HFF-Myc (cell line): ENCODE results near the gene SYTL3.

Experiments
- DNase-seq: peaks from one replicate; pipeline ENCODE4 v3.0.0-alpha.2; 2011; ENCODE audit warnings: low read depth; ENCODE audit errors: extremely low read depth
- H3K4me3 ChIP-seq: replicated peaks from 2 replicates; pipeline ENCODE4 v1.5.1; 2011; ENCODE audit warnings: low read depth, mild to moderate bottlenecking, control low read depth, low read length
- CTCF ChIP-seq: IDR thresholded peaks from 2 replicates; pipeline ENCODE4 v1.5.1; 2012; ENCODE audit warnings: mild to moderate bottlenecking, low read depth, low read length, control low read depth; ENCODE audit errors: missing control alignments

The SYTL3 gene

GRCh38 chr6:158680481-158680880 lies 30.6 kb downstream of the SYTL3 start:
- no peak overlapping the region for H3K4me3 ChIP-seq
- no peak for DNase-seq
- TF ChIP-seq CTCF = no peak

- DNase-seq = no peak
Measured at GRCh38 chr6:158684311-158684710, 34.5 kb downstream of the SYTL3 start.

GRCh38 chr6:158684745-158685324 lies 35.0 kb downstream of the SYTL3 start:
- H3K4me3 ChIP-seq = no peak overlapping the region
- no peak for DNase-seq
- no peak for TF ChIP-seq CTCF

More at GRCh38 chr6:158684311-158684710, 34.5 kb downstream of the SYTL3 start:
- no peak for TF ChIP-seq CTCF
- no peak overlapping the region for H3K4me3 ChIP-seq

GRCh38 chr6:158686311-158686710 lies 36.5 kb downstream of the SYTL3 start:
- H3K4me3 ChIP-seq = no peak overlapping the region
- no peak for DNase-seq
- no peak for TF ChIP-seq CTCF

- no peak overlapping the region for H3K4me3 ChIP-seq
- TF ChIP-seq CTCF = no peak
- DNase-seq = no peak
Measured at GRCh38 chr6:158686791-158687381, 37.0 kb downstream of the SYTL3 start.

- H3K4me3 ChIP-seq = no peak overlapping the region
- DNase-seq = no peak
- TF ChIP-seq CTCF = no peak
Measured at GRCh38 chr6:158687506-158687905, 37.7 kb downstream of the SYTL3 start.

- DNase-seq = no peak
- TF ChIP-seq CTCF = no peak
- no peak overlapping the region for H3K4me3 ChIP-seq
Measured at GRCh38 chr6:158688860-158689259, 39.0 kb downstream of the SYTL3 start.
